Measurements from ENCODE around the gene PYCR2. TPM values are rescaled to one million over a fixed set of nuclear protein-coding genes. Genes with fewer than 3 reads are reported as not detected.

The PYCR2 gene
- total and polyA plus RNA-seq, 2 of the 8 experiments (the other 6 are each of a cell fraction or from before 2014, with no cell fraction given): 79.3 to 84.6 TPM

DNA sequence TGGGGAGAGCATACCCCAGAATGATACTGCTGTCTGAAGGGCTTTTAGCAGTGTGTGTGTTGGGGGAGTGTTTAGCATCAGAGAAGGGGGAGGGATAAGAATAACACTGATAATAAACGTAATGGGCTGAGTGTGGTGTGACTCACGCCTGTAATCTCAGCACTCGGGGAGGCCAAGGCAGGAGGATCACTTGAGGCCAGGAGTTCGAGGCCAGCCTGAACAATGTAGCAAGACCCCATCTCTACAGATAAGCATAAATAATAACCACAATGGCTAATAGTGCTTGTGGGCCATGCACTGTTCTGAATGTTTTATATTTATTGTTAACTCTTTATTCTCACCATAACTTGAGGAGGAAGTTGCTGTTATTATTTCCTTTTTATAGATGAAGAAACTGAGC, 19.5 kb upstream of the PYCR2 start:
- POLR2A ChIA-PET (ENCODE audit: partially characterized antibody): interaction anchor here (1.3 to 1.5 kb wide), 2 partner anchors 93 to 118 kb away, joined by 4 read pairs; partner anchors contain the start of gene H3-3A
- no peaks in the 10 kb centered on the region for H3K23me2 ChIP-seq (ENCODE audit: low read depth, low read length)
- WGBS, 2 experiments (ENCODE audit: extremely low coverage in 1 of 2, insufficient coverage in 1 of 2, insufficient read length in 1 of 2, insufficient replicate concordance in 2 of 2, low coverage in 1 of 2, low lambda C conversion rate in 2 of 2, missing lambda C conversion rate in 1 of 2): 92% methylated on average over 4 of the region's 4 CpGs; no CpG with 5 or more reads in 1 of the 2 experiments
- FAIRE-seq (no peak), DNase-seq (ENCODE audit: low read depth in 1 of 2, low spot score in 2 of 2) (no peak)
- no peak overlapping the region for H3K23ac ChIP-seq (ENCODE audit: insufficient read length)
- no peak overlapping the region for H2AK5ac ChIP-seq (ENCODE audit: low read depth, low read length)
- H2BK120ac ChIP-seq (replicated peaks; ENCODE audit: low read depth, low read length): no peak overlapping the region
- no peak overlapping the region for H2BK20ac ChIP-seq (ENCODE audit: low read length)
- H3K4ac ChIP-seq (replicated peaks; ENCODE audit: insufficient read length, low read depth, low read length): no peak overlapping the region
- no peak overlapping the region; the same call in 1 of the 2 replicates for H3K18ac ChIP-seq (ENCODE audit: extremely low read depth, low read length)
- H3K79me1 ChIP-seq (ENCODE audit: low read depth, low read length): no peaks in the 10 kb centered on the region
- H3K56ac ChIP-seq (replicated peaks; ENCODE audit: insufficient read length, low read depth, low read length): no peak overlapping the region
- peak overlapping the region; percentile 68; the same call in 1 of the 2 replicates for H2BK12ac ChIP-seq (ENCODE audit: low read depth, low read length)
- peaks cover 8 to 23% (median 15%) of the 10 kb centered on the region in 4 experiments for H3K4me1 ChIP-seq (replicated peaks in 1 of 4; ENCODE audit: control insufficient read depth in 3 of 4, insufficient read depth in 4 of 4, low read length in 3 of 4)
- H2BK5ac ChIP-seq (ENCODE audit: low read depth, low read length): no peak overlapping the region
- H3K9me3 ChIP-seq (ENCODE audit: insufficient read depth in 2 of 2, low read depth in 1 of 2, low read length in 1 of 2): no peaks in the 10 kb centered on the region
- H2AFZ ChIP-seq (ENCODE audit: low read length): no peak overlapping the region
- H3K27me3 ChIP-seq (replicated peaks in 1 of 4; ENCODE audit: control insufficient read depth in 3 of 4, extremely low read depth in 1 of 4, insufficient read depth in 3 of 4, low read length in 3 of 4): peaks cover 0 to 14% (median 9%) of the 10 kb centered on the region in 4 experiments; a peak in 4 of 7 replicates
- H4K20me1 ChIP-seq (replicated peaks in 1 of 2; ENCODE audit: control insufficient read depth in 1 of 2, insufficient read depth in 2 of 2, low read length in 2 of 2): no peaks in the 10 kb centered on the region
- H3K14ac ChIP-seq (ENCODE audit: insufficient read length): no peak overlapping the region
- H3K27ac ChIP-seq (ENCODE audit: low read depth, low read length): no peak overlapping the region
- H3K4me3 ChIP-seq (ENCODE audit: extremely low read depth in 1 of 4, insufficient read depth in 2 of 4, low read depth in 3 of 4, low read length in 4 of 4): no peak overlapping the region
- H4K91ac ChIP-seq (replicated peaks; ENCODE audit: insufficient read length, low read length): peak overlapping the region; percentile 56
- CTCF ChIA-PET (ENCODE audit: partially characterized antibody): interaction anchor here (1.2 to 3.1 kb wide), 4 partner anchors 18 to 171 kb away, joined by 3 to 25 read pairs (median 10); no protein-coding TSS in a partner anchor
- no peak overlapping the region for H4K8ac ChIP-seq (ENCODE audit: extremely low read depth, insufficient read depth, low read length)
- no peak overlapping the region for H3K9ac ChIP-seq (replicated peaks in 1 of 4; ENCODE audit: extremely low read depth in 1 of 4, low read depth in 3 of 4, low read length in 3 of 4)
- no peaks in the 10 kb centered on the region for H3K36me3 ChIP-seq (ENCODE audit: control insufficient read depth in 2 of 4, insufficient read depth in 4 of 4, low read length in 3 of 4)
- no peaks in the 10 kb centered on the region for H3K79me2 ChIP-seq (ENCODE audit: control insufficient read depth in 1 of 2, insufficient read depth in 2 of 2, low read length in 2 of 2)
- H2BK15ac ChIP-seq (ENCODE audit: low read length): peak overlapping the region; percentile 72; the same call in 1 of the 2 replicates
- no peak overlapping the region for H3K4me2 ChIP-seq (ENCODE audit: insufficient read depth in 1 of 2, low read depth in 2 of 2, low read length in 2 of 2)
- H4K5ac ChIP-seq (ENCODE audit: insufficient read length, low read depth, low read length): no peak overlapping the region
- no peak for TF ChIP-seq CHD1 (IDR thresholded peaks at IDR 0.05; ENCODE audit: low read depth, low read length)
- TF ChIP-seq TBP (IDR thresholded peaks at IDR 0.05; ENCODE audit: low read depth, low read length): no peak
- TF ChIP-seq EP300 (IDR thresholded peaks at IDR 0.05; ENCODE audit: borderline replicate concordance in 1 of 2, low read depth in 2 of 2, low read length in 2 of 2): no peak
- TF ChIP-seq SP4 (IDR thresholded peaks at IDR 0.05; ENCODE audit: low read length): no peak
- TF ChIP-seq POU5F1 (IDR thresholded peaks at IDR 0.05; ENCODE audit: low read depth, low read length): no peak
- TF ChIP-seq PHF8 (conservative IDR thresholded peaks at IDR 0.05; ENCODE audit: low read depth, low read length): no peak
- no peak for TF ChIP-seq SP2 (IDR thresholded peaks at IDR 0.05; ENCODE audit: low read length)
- no peak for TF ChIP-seq CBX8 (IDR thresholded peaks at IDR 0.05; ENCODE audit: borderline replicate concordance, low read depth, low read length)
- no peak for TF ChIP-seq KDM5A (IDR thresholded peaks at IDR 0.05; ENCODE audit: low read length)
- TF ChIP-seq ZNF274 (IDR thresholded peaks at IDR 0.05; ENCODE audit: borderline replicate concordance, extremely low read depth, low read length): no peak
- no peak for TF ChIP-seq FOSL1 (IDR thresholded peaks at IDR 0.05; ENCODE audit: insufficient read depth, low read depth, low read length)
- TF ChIP-seq CBX5 (IDR thresholded peaks at IDR 0.05; ENCODE audit: low read depth, low read length): no peak
- no peak for TF ChIP-seq SAP30 (IDR thresholded peaks at IDR 0.05; ENCODE audit: insufficient read depth, insufficient replicate concordance, low read length)
- TF ChIP-seq POLR2AphosphoS5 (IDR thresholded peaks at IDR 0.05; ENCODE audit: low read depth, low read length): no peak
- no peak for TF ChIP-seq MAFK (IDR thresholded peaks at IDR 0.05; ENCODE audit: low read depth, low read length)
